SK-N-DZ (cell line): ENCODE data around the gene CABLES2.

ENCODE experiments used
- DNase-seq: peaks from one replicate; pipeline ENCODE4 v3.0.0-alpha.2; 2015; ENCODE audit warnings: low spot score

CABLES2 gene

DNA sequence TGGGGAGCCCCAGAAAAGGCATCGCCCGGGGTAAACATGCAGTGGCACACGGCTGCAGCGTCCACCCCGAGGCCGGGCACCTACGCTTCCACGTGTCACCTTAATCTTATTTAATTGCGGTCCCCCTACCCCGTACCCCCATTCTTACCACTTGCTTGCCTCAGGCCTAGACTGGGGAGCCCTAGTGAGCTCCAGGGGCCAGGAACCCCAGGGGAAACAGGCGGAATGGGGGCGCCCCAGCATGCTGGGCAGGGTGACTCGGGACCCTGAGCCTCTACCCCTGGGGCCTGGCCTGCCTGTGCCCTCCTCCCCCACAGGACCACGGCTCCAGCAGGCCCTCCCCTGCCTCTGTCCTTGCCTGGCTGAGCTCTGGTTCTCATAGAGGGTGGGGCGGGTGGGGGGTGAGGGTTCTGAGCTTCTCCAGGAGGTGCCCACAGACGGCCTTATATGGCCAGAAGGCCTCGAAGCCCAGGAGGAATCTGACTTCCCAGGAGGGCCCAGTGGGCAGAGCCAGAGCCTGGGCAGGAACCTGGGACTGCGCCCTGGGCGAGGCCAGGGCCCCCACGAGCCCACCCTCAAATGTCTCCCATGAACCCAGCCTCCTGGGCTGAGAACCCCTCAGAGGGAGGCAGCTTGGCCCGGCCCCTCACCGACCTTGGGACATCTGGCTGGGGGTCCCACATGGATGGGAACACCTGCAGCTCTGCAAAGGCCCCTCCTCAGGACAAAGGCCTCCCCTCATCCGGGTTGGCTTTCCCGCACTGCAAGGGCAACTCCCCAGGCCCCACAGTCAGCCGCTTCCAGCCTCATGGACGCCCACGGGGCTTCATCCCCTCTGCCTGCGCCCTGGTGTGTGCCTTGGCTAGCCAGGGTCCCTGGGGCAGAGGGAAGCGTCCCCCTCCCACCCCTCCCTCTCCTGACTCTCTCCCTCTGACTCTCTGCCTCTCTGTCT lies 34.8 kb downstream of the CABLES2 start:
- no peak for DNase-seq

DNA sequence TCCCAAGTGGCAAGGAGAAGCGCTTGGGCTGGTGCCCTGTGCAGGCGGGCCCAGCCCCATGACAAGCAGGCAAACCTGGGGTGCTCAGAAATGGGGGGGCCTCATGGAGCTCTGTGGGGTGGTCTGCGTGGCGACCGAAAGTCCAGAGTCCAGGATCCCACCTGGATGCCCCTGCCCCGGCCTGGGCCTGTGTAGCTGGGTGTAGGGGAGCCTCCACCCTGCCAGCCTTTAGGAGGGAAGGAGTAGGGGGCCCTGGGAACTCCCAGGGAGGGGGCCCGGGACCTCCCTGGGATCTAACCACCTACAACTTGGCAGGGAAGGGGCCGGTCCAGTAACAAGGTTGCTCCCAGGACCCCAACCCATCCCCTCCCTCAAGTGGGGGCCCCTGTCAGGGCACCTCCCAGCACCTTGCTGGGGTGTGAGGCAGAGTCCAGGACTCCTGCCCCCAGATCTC lies 35.5 kb downstream of the CABLES2 start:
- DNase-seq, result no peak

DNA sequence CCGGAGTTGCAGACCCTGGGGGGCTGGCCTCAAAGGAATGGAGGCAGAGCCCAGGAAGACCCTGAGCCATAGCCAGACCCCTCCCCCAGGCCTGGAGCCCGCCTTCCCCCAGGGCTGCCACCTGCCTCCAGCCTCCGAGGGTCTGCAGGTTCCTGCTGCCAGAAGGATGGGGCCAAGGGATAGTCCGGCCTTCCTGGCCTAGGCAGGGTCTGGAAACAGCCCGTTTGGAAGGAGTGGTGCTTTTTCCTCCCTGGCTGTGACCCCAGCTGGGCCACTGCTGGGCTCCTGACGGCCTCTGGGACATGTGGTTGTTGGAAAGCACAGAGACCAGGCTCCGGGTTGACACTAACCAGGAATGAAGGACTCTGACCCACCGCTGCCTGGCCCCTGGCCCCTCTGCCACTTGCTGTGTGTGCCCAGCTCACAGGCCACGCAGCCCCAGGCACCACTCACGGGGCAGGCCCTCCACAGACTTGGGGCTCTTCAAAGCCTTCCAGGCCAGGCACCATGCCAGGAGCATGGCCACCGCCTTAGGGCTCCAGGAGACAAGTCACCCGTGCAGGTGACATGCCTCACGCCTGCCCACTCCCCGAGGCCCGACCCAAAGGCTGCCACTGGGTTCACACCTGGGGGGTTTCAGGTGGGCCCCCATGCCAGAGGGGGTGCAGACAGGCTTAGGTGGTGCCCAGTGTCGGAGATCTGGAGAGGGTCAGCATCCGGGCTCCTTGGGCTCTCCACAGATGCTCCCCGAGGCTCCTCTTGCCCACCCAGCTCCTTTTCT lies 36.1 kb downstream of the CABLES2 start:
- DNase-seq, result peak; percentile 72

GRCh38 chr20:62370115-62370806 lies 36.8 kb downstream of the CABLES2 start:
- no peak for DNase-seq

DNA sequence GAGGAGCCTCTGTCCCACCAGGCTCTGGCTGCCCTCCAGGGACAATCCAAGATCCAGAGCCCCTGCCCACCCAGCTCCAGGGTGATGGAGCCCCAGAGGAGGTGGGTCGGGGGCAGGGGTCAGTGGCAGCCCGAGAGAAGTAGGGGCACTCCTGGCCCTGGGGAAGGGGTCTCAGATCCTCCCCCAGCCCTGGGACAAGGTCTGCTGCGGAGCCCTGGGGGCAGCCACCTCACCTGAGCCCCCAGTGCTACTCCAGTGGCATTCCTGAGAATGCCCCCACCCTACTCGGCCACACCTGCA lies 37.3 kb downstream of the CABLES2 start:
- DNase-seq, result no peak

- DNase-seq, result peak; percentile 75
Measured at GRCh38 chr20:62368976-62369814, 37.9 kb downstream of the CABLES2 start.

GRCh38 chr20:62368392-62368975 lies 38.6 kb downstream of the CABLES2 start:
- peak; percentile 83 for DNase-seq

DNA sequence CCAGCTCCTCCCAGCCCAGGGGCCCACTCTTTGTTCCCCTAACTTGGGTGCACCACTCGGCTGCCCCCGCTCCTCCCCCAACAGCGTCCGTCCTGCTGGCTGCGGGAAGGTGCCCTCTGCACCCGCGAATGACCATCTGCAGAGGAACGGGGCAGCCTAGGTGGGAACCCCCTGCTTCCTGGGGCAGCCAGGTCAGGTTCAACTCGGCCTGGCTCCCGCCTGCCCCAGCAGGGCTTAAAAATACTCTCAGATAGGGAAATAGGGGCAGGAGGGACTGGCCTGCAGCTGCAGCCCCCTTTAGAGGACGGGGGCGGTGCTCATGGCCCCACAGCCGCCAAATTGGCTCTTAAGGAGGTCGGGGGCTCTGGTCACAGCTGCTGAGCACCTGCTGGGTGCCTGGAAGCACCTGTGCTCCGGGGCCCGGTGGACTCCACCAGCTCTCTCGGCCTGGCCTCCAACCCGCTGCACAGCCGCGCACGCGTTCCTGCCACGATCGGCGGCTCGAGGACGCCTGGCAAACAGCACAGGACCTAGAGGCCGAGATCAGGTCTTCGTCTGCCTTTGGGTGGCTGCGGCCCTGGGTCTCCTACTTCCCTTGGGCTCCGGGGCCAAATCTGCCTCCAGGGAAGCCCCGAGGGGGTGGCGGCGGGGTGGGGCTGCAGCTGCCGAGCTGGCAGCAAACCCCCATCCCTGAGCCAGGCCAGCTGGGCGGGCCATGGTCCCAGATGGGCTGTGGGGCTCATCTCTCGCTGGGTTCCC lies 39.3 kb downstream of the CABLES2 start:
- peak; percentile 73 for DNase-seq

DNA sequence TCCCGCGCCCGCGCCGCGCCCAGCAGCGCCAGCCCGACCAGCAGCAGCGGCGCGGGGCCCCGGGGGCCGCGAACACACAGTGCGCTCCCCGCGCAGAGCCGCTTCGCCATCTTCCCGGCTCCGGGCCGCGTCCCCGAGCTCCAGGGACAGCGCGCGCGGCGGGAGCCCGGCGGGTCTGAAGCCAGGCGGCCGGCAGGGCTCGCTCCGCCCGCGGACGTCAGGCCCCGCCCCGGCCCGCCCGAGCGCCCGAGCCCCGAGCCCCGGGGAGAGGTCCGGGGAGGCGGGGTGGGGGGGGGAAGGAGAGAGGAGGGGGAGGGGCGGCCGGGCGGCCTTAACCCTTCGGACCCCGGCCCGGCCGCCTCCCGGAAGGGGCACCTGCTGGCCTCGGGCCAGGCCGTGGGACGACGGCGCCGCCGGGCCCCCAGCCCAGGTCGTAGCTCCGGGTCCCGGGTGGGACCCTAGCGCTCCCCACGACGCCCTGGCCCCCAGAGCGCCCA lies 39.9 kb downstream of the CABLES2 start, which contains the start of gene LAMA5:
TSS of gene LAMA5 (minus strand) at position 177 of the 497 bp plus-strand sequence. CDS start at position 110, 67 bp downstream.
- DNase-seq, result peak; percentile 59

DNA sequence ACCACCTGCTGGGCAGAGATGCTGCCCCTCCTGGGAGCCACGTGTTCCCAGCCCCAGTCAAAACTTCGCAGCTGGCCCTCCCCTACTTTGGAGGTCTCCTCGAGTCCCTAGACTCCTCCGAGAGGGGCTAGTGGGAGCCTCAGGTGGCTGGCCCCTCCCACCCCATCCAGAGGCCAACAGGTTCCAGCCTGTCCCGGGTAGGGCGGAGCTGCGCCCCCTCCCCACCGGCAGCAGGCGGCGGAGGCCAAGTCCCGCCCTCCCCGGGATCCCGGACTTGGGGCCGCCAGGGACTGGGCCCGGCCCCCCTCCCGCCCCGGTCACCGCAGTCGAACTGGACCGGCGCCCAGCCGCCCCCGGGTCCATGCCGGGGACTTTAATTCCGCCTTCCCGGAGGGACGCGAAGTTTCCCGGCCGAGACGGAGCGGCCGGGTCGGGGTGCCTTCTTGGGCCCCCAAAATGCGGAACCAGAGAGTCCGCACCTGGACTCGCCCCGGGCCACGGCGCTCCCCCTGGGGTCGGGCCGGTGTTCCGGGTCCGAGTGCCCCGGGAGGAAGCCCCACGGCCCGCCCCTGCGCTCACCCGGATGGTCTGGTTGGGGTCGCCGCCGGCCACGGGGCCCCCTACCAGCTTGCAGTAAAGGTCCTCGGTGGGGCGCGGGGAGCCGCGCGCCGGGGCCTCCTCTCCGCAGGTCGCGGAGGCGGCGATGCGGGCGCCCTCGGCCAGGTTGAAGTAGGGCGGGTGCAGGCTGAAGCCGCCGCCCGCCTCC lies 40.5 kb downstream of the CABLES2 start:
- peak; percentile 72 for DNase-seq

GRCh38 chr20:62365814-62366369 lies 41.2 kb downstream of the CABLES2 start:
- DNase-seq, result no peak

GRCh38 chr20:62364911-62365736 lies 42.0 kb downstream of the CABLES2 start:
- no peak for DNase-seq

DNA sequence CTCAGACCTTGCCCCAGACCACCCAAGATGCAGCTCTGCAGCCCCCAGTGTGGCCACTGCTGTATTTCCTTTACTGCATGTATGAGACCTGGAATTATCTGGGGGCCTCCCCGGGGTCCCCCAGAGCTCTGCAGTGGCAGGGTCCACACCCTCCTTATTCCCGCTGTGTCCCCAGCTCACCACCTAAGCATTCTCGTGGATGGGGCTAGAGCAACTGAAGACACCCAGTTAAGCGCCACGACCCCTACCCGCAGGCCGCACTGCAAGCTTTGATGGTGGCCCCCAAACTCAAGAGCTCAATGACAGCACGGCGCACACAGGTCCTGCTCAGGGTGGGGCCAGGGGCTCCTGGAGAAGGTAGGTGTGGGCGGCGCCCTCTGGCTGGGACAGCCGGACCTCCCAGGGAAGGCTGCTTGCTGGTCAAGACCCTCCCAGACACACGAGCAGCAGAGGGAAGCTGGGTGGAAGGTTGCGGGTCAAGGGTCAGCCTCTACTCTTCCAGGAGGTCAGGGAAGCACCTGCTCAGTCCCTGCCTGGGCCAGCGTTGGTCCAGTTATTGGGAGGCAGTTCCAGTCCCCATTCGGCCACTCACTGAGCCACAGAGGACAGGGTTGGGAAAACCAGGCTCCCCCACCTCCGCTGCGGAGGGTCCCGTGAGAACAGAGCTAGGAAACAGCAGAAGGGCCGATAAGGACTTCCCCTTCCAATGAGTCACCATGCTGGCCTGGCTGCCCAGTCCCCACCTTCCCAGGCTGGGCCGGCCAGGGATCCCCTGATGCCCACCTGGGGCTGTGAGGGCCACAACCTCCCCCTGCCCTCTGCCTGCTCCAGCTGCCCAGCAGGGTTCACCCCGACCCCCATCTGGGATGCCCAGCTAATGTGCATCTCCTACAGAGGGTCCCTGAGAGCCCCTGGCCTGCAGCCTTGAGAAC lies 42.9 kb downstream of the CABLES2 start:
- DNase-seq, result no peak

DNA sequence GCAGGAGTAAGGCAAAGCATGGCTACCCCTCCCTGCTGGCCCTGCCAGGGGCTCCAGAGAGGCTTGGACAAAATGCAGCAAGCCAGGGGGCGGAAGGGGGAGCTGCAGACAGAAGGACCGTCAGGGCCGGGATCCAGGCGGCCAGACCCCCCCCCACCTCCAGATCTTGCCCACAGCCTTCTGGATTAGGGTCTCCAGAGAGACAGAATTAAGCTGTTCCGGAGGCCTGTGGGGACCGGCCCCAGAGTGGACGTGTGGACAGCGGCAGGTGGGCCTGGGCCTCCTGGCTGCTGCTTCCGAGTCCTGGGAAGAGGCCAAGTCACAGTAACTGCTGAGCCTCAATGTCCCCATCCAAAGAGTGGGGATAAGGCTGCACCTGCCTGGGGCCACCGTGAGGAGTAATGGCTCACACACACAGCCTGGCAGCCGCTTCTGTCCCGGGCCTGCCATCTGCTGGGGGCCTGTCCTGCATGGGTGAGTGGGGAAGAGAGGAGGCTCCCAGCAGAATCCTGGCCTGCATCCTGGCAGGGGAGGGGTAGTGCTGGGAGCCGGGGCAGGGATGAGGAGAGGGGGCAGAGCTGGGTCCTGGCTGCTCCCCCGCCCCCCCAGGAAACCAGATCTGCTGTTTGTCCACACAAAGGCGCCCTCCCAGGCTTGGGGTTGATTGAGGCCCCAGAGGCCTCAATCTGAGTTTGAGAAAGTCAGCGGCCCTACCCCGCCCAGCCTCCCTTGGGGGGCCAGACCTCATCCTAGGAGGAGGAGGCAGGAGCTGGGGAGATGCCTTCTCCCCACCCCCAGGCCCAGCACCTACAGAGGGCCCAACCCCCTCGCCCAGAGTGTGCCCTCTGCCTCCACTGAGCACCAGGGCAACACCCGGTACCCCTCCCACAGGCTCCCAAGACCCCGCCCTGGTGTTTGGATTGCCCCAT lies 43.8 kb downstream of the CABLES2 start:
- DNase-seq, result peak; percentile 59

DNA sequence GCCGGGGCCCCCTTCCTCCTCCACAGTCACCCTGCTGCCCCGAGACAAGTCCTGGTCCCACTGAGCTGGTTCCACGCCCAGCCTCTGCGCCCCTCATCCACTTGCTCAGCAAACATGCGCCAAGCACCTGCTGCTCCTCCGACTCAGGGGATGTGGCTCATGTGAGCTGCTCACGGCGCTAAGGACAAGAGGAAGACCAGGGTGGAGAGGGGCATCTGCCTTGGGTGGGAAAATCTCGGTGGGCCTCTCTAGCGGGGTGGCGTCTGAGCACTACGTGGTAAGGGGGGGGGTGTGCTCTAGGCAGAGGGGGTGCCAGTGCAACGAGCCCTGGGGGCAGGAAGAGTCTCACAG lies 44.5 kb downstream of the CABLES2 start:
- no peak for DNase-seq
